AG04450 (cell line): ENCODE data around the gene MEGF6. TPM values are rescaled to one million over a fixed set of nuclear protein-coding genes. Genes with fewer than 3 reads are reported as not detected.

Source experiments
- CTCF ChIA-PET: fragments of 300-600, 350-600 bp; formaldehyde crosslinking; extraction: SDS; loops from one replicate; lab custom pipeline; 2022; ENCODE audit warnings: antibody characterized with exemption, inconsistent platforms; lab: Charles Lee
- POLR2A ChIA-PET: fragments of 350-600 bp; formaldehyde crosslinking; extraction: SDS; loops from one replicate; lab custom pipeline; 2021; ENCODE audit warnings: antibody characterized with exemption, inconsistent platforms; lab: Yijun Ruan, JAX
- DNase-seq: peaks from one replicate; pipeline ENCODE4 v3.0.0-alpha.2; 2011; ENCODE audit warnings: low read depth, low spot score
- H3K27ac ChIP-seq: one replicate; pipeline ENCODE4 v1.5.1; 2012; ENCODE audit warnings: low read depth, low read length, control low read depth
- H3K27me3 ChIP-seq: one replicate; pipeline ENCODE4 v1.6.0; 2012; ENCODE audit warnings: low read length; ENCODE audit not compliant: control insufficient read depth, insufficient read depth
- H3K4me3 ChIP-seq: 2 replicates; pipeline ENCODE4 v1.5.1; 2011; ENCODE audit warnings: mild to moderate bottlenecking, low read depth, low read length, control low read depth
- H3K9me3 ChIP-seq: 2 replicates; pipeline ENCODE4 v1.5.1; 2012; ENCODE audit warnings: low read length; ENCODE audit not compliant: control insufficient read depth, insufficient read depth
- polyA plus RNA-seq: library from polyadenylated mRNA; depleted of rRNA; stranded (reverse); fragments of >200 nt; gene quantifications from 2 replicates; pipeline ENCODE4 v1.2.3, GENCODE V29; 2011
- TF ChIP-seq, protein P1 (sequence below): IDR thresholded peaks from 2 replicates; pipeline ENCODE4 v1.5.1; 2011; ENCODE audit warnings: low read depth, low read length, control low read depth, inconsistent platforms

Gene MEGF6
- polyA plus RNA-seq, 1 experiment: 0.45 TPM

DNA sequence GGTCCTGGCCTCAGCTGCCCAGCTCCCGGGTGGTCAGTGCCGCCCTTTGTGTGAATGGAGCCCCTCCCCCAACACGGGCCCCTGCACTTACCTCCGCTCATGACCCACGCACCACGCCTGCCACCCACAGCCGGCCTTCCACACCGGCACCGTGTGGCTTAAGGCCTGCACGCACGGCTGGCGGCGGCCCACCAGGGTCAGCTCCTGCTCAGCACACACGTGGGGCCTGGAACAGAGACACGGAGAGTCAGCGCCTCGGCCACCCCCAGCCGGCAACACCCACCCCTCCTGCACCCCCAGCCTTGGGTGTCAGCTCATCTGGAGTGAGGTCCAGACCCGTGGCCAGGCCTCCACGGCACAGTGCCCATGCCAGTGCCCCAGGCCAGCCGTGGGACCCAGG, 8.9 kb downstream of the MEGF6 start:
- ChIA-PET CTCF (no interaction called here), POLR2A (no interaction called here)
- H3K27me3 ChIP-seq: peaks cover 26% of the 10 kb centered on the region
- H3K4me3 ChIP-seq: no peak overlapping the region
- no peaks in the 10 kb centered on the region; the same call in 1 of the 2 replicates for H3K9me3 ChIP-seq
- TF ChIP-seq, protein P1, sequence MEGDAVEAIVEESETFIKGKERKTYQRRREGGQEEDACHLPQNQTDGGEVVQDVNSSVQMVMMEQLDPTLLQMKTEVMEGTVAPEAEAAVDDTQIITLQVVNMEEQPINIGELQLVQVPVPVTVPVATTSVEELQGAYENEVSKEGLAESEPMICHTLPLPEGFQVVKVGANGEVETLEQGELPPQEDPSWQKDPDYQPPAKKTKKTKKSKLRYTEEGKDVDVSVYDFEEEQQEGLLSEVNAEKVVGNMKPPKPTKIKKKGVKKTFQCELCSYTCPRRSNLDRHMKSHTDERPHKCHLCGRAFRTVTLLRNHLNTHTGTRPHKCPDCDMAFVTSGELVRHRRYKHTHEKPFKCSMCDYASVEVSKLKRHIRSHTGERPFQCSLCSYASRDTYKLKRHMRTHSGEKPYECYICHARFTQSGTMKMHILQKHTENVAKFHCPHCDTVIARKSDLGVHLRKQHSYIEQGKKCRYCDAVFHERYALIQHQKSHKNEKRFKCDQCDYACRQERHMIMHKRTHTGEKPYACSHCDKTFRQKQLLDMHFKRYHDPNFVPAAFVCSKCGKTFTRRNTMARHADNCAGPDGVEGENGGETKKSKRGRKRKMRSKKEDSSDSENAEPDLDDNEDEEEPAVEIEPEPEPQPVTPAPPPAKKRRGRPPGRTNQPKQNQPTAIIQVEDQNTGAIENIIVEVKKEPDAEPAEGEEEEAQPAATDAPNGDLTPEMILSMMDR: no peak
- no peak for DNase-seq
- no peak overlapping the region for H3K27ac ChIP-seq

DNA sequence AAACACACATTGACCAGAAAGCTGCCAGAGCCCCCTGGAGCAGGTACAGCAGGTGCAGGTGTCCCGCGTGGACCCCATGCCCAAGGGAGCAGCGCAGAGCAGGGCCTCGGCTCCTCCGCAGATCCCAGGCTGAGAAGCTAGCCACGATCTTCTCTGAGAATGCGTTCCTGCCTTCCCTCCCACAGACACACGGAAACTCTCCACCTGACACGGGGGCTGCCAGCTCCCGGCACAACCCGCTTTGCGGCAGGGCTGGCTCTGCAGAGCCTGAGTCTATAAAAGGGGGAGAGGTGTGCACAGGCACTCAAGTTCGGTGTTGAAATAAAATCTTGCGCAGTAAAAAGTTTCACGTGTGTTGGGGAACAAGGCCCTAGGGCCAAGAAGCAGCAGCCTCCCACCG, 9.6 kb downstream of the MEGF6 start:
- ChIA-PET CTCF (interaction anchor here (0.9 kb wide), 1 partner anchor 14 kb away, joined by 3 read pairs; no protein-coding TSS in a partner anchor), POLR2A (no interaction called here)
- peaks cover 29% of the 10 kb centered on the region for H3K27me3 ChIP-seq

DNA sequence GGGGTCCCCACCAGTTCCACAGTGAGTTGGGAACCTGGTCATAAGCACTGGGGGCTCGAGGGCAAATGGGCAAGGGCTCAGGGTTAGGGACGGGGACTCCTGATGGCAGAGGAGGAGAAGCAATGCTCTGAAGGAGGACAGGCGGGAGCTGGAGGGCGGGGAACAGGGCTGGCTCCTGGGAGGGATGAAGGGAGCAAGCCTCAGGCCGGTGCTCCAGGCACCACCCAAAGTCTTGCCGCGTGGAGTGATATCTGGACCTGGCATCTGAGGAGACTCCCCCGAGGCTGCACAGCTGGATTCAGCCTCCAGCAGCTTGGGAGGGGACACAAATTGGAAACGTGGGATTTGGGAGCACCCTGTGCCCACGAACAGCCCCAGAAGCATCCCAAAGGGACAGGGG, 11.0 kb downstream of the MEGF6 start:
- CTCF ChIA-PET: no interaction called here

More for the DNA sequence above, 9.6 kb downstream of the MEGF6 start:
- H3K4me3 ChIP-seq: no peak overlapping the region
- no peak overlapping the region for H3K27ac ChIP-seq
- no peaks in the 10 kb centered on the region; the same call in 1 of the 2 replicates for H3K9me3 ChIP-seq
- no peak for DNase-seq
- TF ChIP-seq, protein P1: no peak

DNA sequence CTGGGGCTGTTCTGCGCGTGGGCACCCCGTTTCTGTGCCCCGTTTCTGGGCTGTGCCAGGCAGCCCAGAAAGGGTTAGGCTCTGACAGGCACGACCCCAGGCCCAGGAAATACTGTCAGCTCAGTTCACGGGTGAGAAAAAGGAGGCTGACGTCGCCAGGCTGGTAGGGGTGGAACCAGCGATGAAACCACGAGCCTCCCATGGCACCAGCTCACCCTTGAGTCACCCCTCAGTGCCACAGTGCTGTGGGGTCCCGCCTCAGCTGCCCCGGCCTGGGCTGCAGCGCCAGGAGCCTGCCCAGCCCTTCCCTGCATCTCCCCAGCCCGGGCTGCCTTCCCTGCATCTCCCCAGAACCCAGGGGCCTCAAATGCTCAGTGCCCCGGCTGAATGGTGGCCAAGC, 11.5 kb downstream of the MEGF6 start:
- no peaks in the 10 kb centered on the region; the same call in 1 of the 2 replicates for H3K9me3 ChIP-seq
- no peak for DNase-seq
- ChIA-PET POLR2A (no interaction called here), CTCF (interaction anchor here (1.2 to 1.4 kb wide), 2 partner anchors 19 to 109 kb away, joined by 5 to 8 read pairs; no protein-coding TSS in a partner anchor)
- no peak overlapping the region for H3K4me3 ChIP-seq
- TF ChIP-seq, protein P1: no peak
- peaks cover 27% of the 10 kb centered on the region for H3K27me3 ChIP-seq
- no peak overlapping the region for H3K27ac ChIP-seq

More for the DNA sequence above, 11.0 kb downstream of the MEGF6 start:
- Histone ChIP-seq H3K4me3 (no peak overlapping the region), H3K27me3 (peaks cover 27% of the 10 kb centered on the region), H3K27ac (no peak overlapping the region), H3K9me3 (no peaks in the 10 kb centered on the region; the same call in 1 of the 2 replicates)
- DNase-seq: no peak
- TF ChIP-seq, protein P1: no peak
- POLR2A ChIA-PET: no interaction called here

DNA sequence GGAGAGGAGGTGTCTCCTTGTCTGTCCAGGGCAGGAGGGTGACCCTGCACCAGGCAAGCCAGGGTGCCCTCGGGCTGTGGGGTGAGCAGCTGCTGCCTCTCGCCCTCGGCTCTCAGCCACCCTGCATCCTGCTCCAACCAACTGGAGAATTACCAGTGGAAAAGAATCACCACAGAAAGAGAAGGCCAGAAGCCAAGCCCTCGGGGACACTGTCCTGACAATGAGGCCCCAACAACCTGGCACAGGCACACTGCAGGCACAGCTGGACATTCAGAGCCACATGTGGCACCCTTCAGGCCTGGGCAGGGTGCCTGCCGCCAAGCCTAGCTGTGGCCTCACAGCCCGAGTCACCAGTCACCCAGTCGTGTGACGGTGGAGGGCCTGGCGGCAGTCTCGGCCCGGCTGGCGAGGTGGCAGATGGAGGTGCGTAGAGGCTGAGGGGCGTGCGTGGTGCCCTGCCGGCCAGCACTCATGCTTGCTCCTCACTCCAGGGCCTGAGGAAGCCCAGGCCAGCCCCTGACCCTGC, 12.0 kb downstream of the MEGF6 start:
- TF ChIP-seq, protein P1: no peak
- ChIA-PET CTCF (interaction anchor here (1.2 to 1.4 kb wide), 2 partner anchors 20 to 108 kb away, joined by 5 to 8 read pairs; no protein-coding TSS in a partner anchor), POLR2A (no interaction called here)
- DNase-seq: no peak
- no peak overlapping the region for H3K4me3 ChIP-seq
- H3K27ac ChIP-seq: no peak overlapping the region
- H3K9me3 ChIP-seq: no peaks in the 10 kb centered on the region; the same call in 1 of the 2 replicates
- peaks cover 27% of the 10 kb centered on the region for H3K27me3 ChIP-seq
